Neural cell (in vitro differentiated cells): Measurements from ENCODE around the gene DAGLB. TPM values are rescaled to one million over a fixed set of nuclear protein-coding genes. Genes with fewer than 3 reads are reported as not detected.

Source experiments
- H2AFZ ChIP-seq: fragments of 200-600, 300-800 bp; sonication (generic), shearing (Covaris generic); 2 replicates; pipeline ENCODE4 v1.6.0; 2014; ENCODE audit warnings: low read depth, mild to moderate bottlenecking, antibody characterized with exemption, low read length, moderate library complexity
- H3F3A ChIP-seq: fragments of 200-600 bp; shearing (Covaris generic); 2 replicates; pipeline ENCODE4 v1.6.1; 2016; ENCODE audit warnings: mild to moderate bottlenecking, moderate library complexity, mixed read lengths, antibody characterized with exemption, low read length; ENCODE audit not compliant: insufficient read depth, poor library complexity, severe bottlenecking
- H3K27ac ChIP-seq: fragments of 200-600, 300-800 bp; sonication (generic), shearing (Covaris generic); 2 replicates; pipeline ENCODE4 v1.5.1; 2014; ENCODE audit warnings: mild to moderate bottlenecking, low read length, moderate library complexity
- H3K27me3 ChIP-seq: fragments of 300-800, 200-600 bp; sonication (generic), shearing (Covaris generic); 2 replicates; pipeline ENCODE4 v1.6.0; 2014; ENCODE audit warnings: mild to moderate bottlenecking, low read depth, low read length, moderate library complexity; ENCODE audit not compliant: insufficient read depth
- H3K36me3 ChIP-seq: fragments of 300-800, 200-600 bp; sonication (generic), shearing (Covaris generic); 2 replicates; pipeline ENCODE4 v1.5.1; 2014; ENCODE audit warnings: mild to moderate bottlenecking, antibody characterized with exemption, low read length, moderate library complexity; ENCODE audit not compliant: insufficient read depth
- H3K4me2 ChIP-seq: fragments of 300-800, 200-600 bp; sonication (generic), shearing (Covaris generic); 2 replicates; pipeline ENCODE4 v1.6.0; 2014; ENCODE audit warnings: mild to moderate bottlenecking, low read length
- H3K4me3 ChIP-seq: fragments of 300-800, 200-600 bp; sonication (generic), shearing (Covaris generic); 2 replicates; pipeline ENCODE4 v1.5.1; 2014; ENCODE audit warnings: mild to moderate bottlenecking, low read length, moderate library complexity
- H3K79me2 ChIP-seq: fragments of 200-600 bp; shearing (Covaris generic); replicated peaks from 2 replicates; pipeline ENCODE4 v1.6.0; 2014; ENCODE audit warnings: mild to moderate bottlenecking, low read length, moderate library complexity; ENCODE audit not compliant: insufficient read depth
- H3K9ac ChIP-seq: fragments of 300-800, 200-600 bp; sonication (generic), shearing (Covaris generic); 2 replicates; pipeline ENCODE4 v1.6.1; 2016; ENCODE audit warnings: mild to moderate bottlenecking, low read length, mixed read lengths
- H3K9me2 ChIP-seq: fragments of 200-600 bp; shearing (Covaris generic); 2 replicates; pipeline ENCODE4 v1.6.1; 2016; ENCODE audit warnings: mild to moderate bottlenecking, low read length, mixed read lengths; ENCODE audit not compliant: insufficient read depth
- H3K9me3 ChIP-seq: fragments of 200-600, 300-800 bp; sonication (generic), shearing (Covaris generic); 2 replicates; pipeline ENCODE4 v1.6.1; 2016; ENCODE audit warnings: mild to moderate bottlenecking, mixed run types, low read length, moderate library complexity, mixed read lengths
- H4K20me1 ChIP-seq: fragments of 200-600 bp; shearing (Covaris generic); 2 replicates; pipeline ENCODE4 v1.6.1; 2016; ENCODE audit warnings: mild to moderate bottlenecking, mixed run types; ENCODE audit not compliant: insufficient read depth
- EP300 ChIP-seq: fragments of 450-650 bp; conservative IDR thresholded peaks from 2 replicates; pipeline ENCODE4 v1.6.1; 2014; ENCODE audit warnings: antibody characterized with exemption, mild to moderate bottlenecking, moderate library complexity; ENCODE audit not compliant: poor library complexity, severe bottlenecking
- EZH2 ChIP-seq: fragments of 200-600, 300-800 bp; shearing (Covaris generic), sonication (generic); IDR thresholded peaks from 2 replicates; pipeline ENCODE4 v1.6.1; 2014; ENCODE audit warnings: antibody characterized with exemption, low read length, borderline replicate concordance, mild to moderate bottlenecking; ENCODE audit not compliant: insufficient read depth, poor library complexity, severe bottlenecking
- POLR2AphosphoS5 ChIP-seq: IDR thresholded peaks from 2 replicates; pipeline ENCODE4 v1.6.1; 2012
- RAD21 ChIP-seq: fragments of 450-650 bp; conservative IDR thresholded peaks from 2 replicates; pipeline ENCODE4 v1.6.1; 2014; ENCODE audit warnings: antibody characterized with exemption, mild to moderate bottlenecking, moderate library complexity
- SMC3 ChIP-seq: fragments of 450-650 bp; conservative IDR thresholded peaks from 2 replicates; pipeline ENCODE4 v1.6.1; 2014; ENCODE audit warnings: antibody characterized with exemption, mild to moderate bottlenecking, moderate library complexity; ENCODE audit not compliant: poor library complexity
- TAF1 ChIP-seq: IDR thresholded peaks from 2 replicates; pipeline ENCODE4 v1.6.1; 2012; ENCODE audit warnings: low read depth
- polyA plus RNA-seq: library from polyadenylated mRNA; depleted of rRNA; stranded (reverse); fragments of >200 nt; gene quantifications from 2 replicates; pipeline ENCODE4 v1.2.3, GENCODE V29; 2014
- TF ChIP-seq, protein P1 (sequence below): fragments of 450-650 bp; IDR thresholded peaks from 2 replicates; pipeline ENCODE4 v1.5.1; 2014; ENCODE audit warnings: antibody characterized with exemption, mild to moderate bottlenecking, moderate library complexity; ENCODE audit not compliant: poor library complexity, severe bottlenecking

DAGLB gene
- polyA plus RNA-seq, 1 donor from 2014 or later: 32.3 TPM

DNA sequence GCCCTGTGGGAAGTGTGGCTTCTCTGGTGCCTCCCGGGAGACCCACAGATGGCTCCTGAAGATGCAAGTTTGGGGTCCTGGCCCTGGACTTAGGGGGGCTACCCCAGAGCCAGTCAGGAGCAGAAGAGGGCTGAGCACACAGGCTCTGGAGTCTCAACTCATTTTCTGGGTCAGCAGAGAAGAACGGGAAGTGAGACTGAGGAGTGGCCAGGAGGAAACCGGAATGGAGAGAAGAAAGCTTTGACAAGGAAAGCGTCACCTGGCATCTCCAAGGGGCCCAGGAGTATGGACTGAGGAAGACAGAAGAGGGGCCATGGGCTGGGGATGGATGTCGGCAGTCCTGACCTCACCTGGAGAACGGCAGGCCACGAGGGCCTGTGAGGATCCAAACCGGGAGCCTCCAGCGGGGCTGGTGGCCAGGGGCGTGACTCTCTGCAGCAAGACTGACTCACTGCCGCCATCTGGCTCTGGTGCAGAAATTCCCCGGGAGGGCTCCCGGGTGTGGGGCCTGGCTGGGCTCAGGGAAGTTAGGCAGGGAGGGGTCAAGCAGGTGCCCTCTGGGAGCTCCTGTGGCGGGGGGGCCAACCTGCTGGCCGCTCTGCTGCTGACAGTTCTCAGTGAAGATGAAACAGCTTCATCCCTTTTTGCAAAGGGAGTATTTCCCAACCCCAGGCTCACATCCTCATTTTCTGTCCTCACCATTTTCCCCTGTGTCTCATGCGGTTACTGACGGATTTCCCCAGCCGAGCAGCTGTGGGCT, 23.6 kb downstream of the DAGLB start:
- TF ChIP-seq SMC3 (no peak), RAD21 (no peak), EZH2 (no peak), TAF1 (no peak), EP300 (no peak)
- TF ChIP-seq, protein P1, sequence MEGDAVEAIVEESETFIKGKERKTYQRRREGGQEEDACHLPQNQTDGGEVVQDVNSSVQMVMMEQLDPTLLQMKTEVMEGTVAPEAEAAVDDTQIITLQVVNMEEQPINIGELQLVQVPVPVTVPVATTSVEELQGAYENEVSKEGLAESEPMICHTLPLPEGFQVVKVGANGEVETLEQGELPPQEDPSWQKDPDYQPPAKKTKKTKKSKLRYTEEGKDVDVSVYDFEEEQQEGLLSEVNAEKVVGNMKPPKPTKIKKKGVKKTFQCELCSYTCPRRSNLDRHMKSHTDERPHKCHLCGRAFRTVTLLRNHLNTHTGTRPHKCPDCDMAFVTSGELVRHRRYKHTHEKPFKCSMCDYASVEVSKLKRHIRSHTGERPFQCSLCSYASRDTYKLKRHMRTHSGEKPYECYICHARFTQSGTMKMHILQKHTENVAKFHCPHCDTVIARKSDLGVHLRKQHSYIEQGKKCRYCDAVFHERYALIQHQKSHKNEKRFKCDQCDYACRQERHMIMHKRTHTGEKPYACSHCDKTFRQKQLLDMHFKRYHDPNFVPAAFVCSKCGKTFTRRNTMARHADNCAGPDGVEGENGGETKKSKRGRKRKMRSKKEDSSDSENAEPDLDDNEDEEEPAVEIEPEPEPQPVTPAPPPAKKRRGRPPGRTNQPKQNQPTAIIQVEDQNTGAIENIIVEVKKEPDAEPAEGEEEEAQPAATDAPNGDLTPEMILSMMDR: no peak
- no peaks in the 10 kb centered on the region for H3K79me2 ChIP-seq
- no peaks in the 10 kb centered on the region for H3K27me3 ChIP-seq
- H3K27ac ChIP-seq: no peak overlapping the region
- no peak overlapping the region for H2AFZ ChIP-seq
- no peaks in the 10 kb centered on the region for H3F3A ChIP-seq
- H3K9me2 ChIP-seq: no peaks in the 10 kb centered on the region
- H3K9me3 ChIP-seq: no peaks in the 10 kb centered on the region
- H3K4me2 ChIP-seq: no peak overlapping the region
- no peak overlapping the region for H3K4me3 ChIP-seq
- no peaks in the 10 kb centered on the region for H3K36me3 ChIP-seq
- H3K9ac ChIP-seq: no peak overlapping the region
- H4K20me1 ChIP-seq: no peaks in the 10 kb centered on the region

DNA sequence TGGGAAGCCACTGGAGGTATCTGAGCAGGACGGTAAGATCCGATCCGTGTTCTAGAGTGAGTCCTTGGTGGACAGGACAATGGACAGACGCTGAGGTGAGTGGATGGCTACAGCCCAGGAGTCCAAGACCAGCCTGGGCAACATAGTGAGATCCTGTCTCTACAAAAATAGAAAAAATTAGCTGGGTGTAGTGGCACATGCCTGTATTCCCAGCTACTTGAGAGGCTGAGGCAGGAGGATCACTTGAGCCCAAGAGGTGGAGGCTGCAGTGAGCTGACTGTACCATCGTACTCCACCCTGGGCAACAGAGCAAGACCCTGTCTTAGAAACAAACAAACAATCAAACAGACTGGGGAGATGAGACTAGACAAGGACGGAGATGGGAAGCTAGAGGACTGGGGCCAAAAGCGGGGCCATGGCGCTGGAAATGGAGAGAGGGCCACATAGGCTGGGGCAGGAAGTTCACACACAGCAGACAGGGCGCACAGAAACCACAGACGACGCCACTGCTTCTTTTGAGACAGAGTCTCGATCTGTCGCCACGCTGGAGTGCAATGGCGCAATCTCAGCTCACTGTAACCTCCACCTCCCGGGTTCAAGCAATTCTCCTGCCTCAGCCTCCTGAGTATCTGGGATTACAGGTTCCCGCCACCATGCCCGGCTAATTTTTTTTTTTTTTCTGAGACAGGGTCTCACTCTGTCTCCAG, 24.7 kb downstream of the DAGLB start:
- H3K36me3 ChIP-seq: no peaks in the 10 kb centered on the region
- no peaks in the 10 kb centered on the region for H3K9me3 ChIP-seq

More for the DNA sequence above, 24.7 kb downstream of the DAGLB start:
- H3K4me3 ChIP-seq: no peak overlapping the region
- H3K27ac ChIP-seq: no peak overlapping the region
- H3K9ac ChIP-seq: no peak overlapping the region
- no peaks in the 10 kb centered on the region for H3K9me2 ChIP-seq
- H3K79me2 ChIP-seq: no peaks in the 10 kb centered on the region
- no peaks in the 10 kb centered on the region for H3K27me3 ChIP-seq
- H3F3A ChIP-seq: no peaks in the 10 kb centered on the region
- TF ChIP-seq RAD21: no peak
- no peak for TF ChIP-seq TAF1
- TF ChIP-seq SMC3: no peak
- TF ChIP-seq, protein P1: no peak
- TF ChIP-seq EZH2: no peak
- TF ChIP-seq POLR2AphosphoS5: no peak
- no peak overlapping the region for H2AFZ ChIP-seq
- H4K20me1 ChIP-seq: no peaks in the 10 kb centered on the region
- no peak overlapping the region for H3K4me2 ChIP-seq
